CD14-positive monocyte (primary cell): ENCODE data around the gene TRABD2B. TPM values are rescaled to one million over a fixed set of nuclear protein-coding genes. Genes with fewer than 3 reads are reported as not detected.

Experiments used
- DNase-seq, 3 donors: peaks; one replicate each; pipeline ENCODE4 v3.0.0-alpha.2; 2011 to 2022
- H2AFZ ChIP-seq: 2 replicates; pipeline ENCODE4 v1.6.0; 2012; ENCODE audit warnings: mild to moderate bottlenecking, low read depth, low read length, inconsistent platforms; ENCODE audit not compliant: insufficient read depth, poor library complexity, severe bottlenecking
- H3K27ac ChIP-seq, 2 donors: 1 replicate in 1 of 2; 2 replicates in 1 of 2; pipeline ENCODE4 v1.5.1; 2012 to 2013; ENCODE audit warnings: low read length in 2 of 2, control low read depth in 1 of 2, inconsistent platforms in 1 of 2, low read depth in 1 of 2, mild to moderate bottlenecking in 1 of 2
- H3K27me3 ChIP-seq, 2 donors: one replicate each; pipeline versions ENCODE4 v1.6.0 to v1.6.1; 2011 to 2013; ENCODE audit warnings: low read length in 2 of 2; ENCODE audit not compliant: control insufficient read depth in 2 of 2, insufficient read depth in 2 of 2
- H3K36me3 ChIP-seq, 2 donors: replicated peaks in 1 of 2; 1 replicate in 1 of 2; 2 replicates in 1 of 2; pipeline versions ENCODE4 v1.5.1 to v1.6.1; 2012 to 2013; ENCODE audit warnings: low read length in 2 of 2, control low read depth in 1 of 2, inconsistent platforms in 1 of 2, mild to moderate bottlenecking in 1 of 2; ENCODE audit not compliant: insufficient read depth in 2 of 2, control insufficient read depth in 1 of 2
- H3K4me1 ChIP-seq, 2 donors: 1 replicate in 1 of 2; 2 replicates in 1 of 2; pipeline versions ENCODE4 v1.5.1 to v1.6.1; 2012 to 2013; ENCODE audit warnings: low read length in 2 of 2, control low read depth in 1 of 2, inconsistent platforms in 1 of 2, mild to moderate bottlenecking in 1 of 2, moderate library complexity in 1 of 2; ENCODE audit not compliant: insufficient read depth in 2 of 2, control insufficient read depth in 1 of 2
- H3K4me2 ChIP-seq: replicated peaks from 2 replicates; pipeline ENCODE3; 2012; ENCODE audit warnings: low read length, moderate library complexity, mild to moderate bottlenecking; ENCODE audit not compliant: poor library complexity, severe bottlenecking; ENCODE audit errors: extremely low read depth
- H3K4me3 ChIP-seq, 3 experiments: fragments of 200-600 bp in 1 of 3; sonication (generic) in 1 of 3; replicated peaks in 1 of 3; 1 replicate in 2 of 3; 2 replicates in 1 of 3; pipeline ENCODE4 v1.5.1; 2011 to 2013; ENCODE audit warnings: low read length in 3 of 3, mild to moderate bottlenecking in 3 of 3, control low read depth in 2 of 3, low read depth in 2 of 3, inconsistent platforms in 1 of 3, moderate library complexity in 1 of 3
- H3K79me2 ChIP-seq: 2 replicates; pipeline ENCODE4 v1.6.0; 2012; ENCODE audit warnings: mild to moderate bottlenecking, control low read depth, inconsistent platforms, low read length, moderate library complexity; ENCODE audit not compliant: insufficient read depth
- H3K9ac ChIP-seq: 2 replicates; pipeline ENCODE4 v1.6.0; 2017; ENCODE audit warnings: low read length, mild to moderate bottlenecking; ENCODE audit not compliant: insufficient read depth, poor library complexity, severe bottlenecking
- H3K9me3 ChIP-seq, 2 donors: replicated peaks in 1 of 2; 1 replicate in 1 of 2; 2 replicates in 1 of 2; pipeline versions ENCODE4 v1.5.1 to v1.6.1; 2012 to 2013; ENCODE audit warnings: low read length in 2 of 2, control low read depth in 1 of 2; ENCODE audit not compliant: control insufficient read depth in 1 of 2, insufficient read depth in 1 of 2
- H4K20me1 ChIP-seq: 2 replicates; pipeline ENCODE4 v1.6.0; 2012; ENCODE audit warnings: mild to moderate bottlenecking, low read length, control low read depth, moderate library complexity; ENCODE audit not compliant: insufficient read depth
- H3K27ac Mint-ChIP-seq, 7 donors: one replicate each; pipeline ENCODE4 v1.8.0; 2020; ENCODE audit warnings: mild to moderate bottlenecking in 7 of 7, mixed read lengths in 7 of 7, moderate library complexity in 6 of 7, inconsistent platforms in 2 of 7
- H3K27me3 Mint-ChIP-seq, 3 donors: one replicate each; pipeline ENCODE4 v1.8.0; 2021 to 2022; ENCODE audit warnings: low read depth in 3 of 3, mild to moderate bottlenecking in 3 of 3, mixed read lengths in 3 of 3, moderate library complexity in 3 of 3, inconsistent platforms in 1 of 3
- H3K36me3 Mint-ChIP-seq, 2 donors: one replicate each; pipeline ENCODE4 v1.8.0; 2020; ENCODE audit warnings: mixed read lengths in 2 of 2, inconsistent platforms in 1 of 2, mild to moderate bottlenecking in 1 of 2
- H3K4me1 Mint-ChIP-seq: one replicate; pipeline ENCODE4 v1.8.0; 2020; ENCODE audit warnings: mild to moderate bottlenecking, mixed read lengths
- H3K4me3 Mint-ChIP-seq, 2 donors: one replicate each; pipeline ENCODE4 v1.8.0; 2020; ENCODE audit warnings: mild to moderate bottlenecking in 2 of 2, mixed read lengths in 2 of 2, moderate library complexity in 1 of 2
- H3K9me3 Mint-ChIP-seq, 7 donors: one replicate each; pipeline ENCODE4 v1.8.0; 2020 to 2022; ENCODE audit warnings: mixed read lengths in 7 of 7, mild to moderate bottlenecking in 6 of 7, moderate library complexity in 6 of 7, inconsistent platforms in 2 of 7
- CTCF ChIP-seq: fragments of 200-600 bp; IDR thresholded peaks from one replicate; pipeline ENCODE4 v1.8.0; 2022; ENCODE audit warnings: antibody characterized with exemption, mild to moderate bottlenecking
- WGBS: methylation state at CpG from one replicate; pipeline ENCODE4 v1.1.5; 2013; ENCODE audit warnings: missing lambda C conversion rate; ENCODE audit not compliant: insufficient coverage; 5-methylcytosine and 5-hydroxymethylcytosine counted together
- intact Hi-C, 2 donors: fragments of 100-400 bp; cut with micrococcal nuclease; formaldehyde crosslinking; loops; one replicate each; pipeline versions ENCODE4 v1.15.0 to v1.15.1; 2023
- polyA plus RNA-seq, 3 donors: library from polyadenylated mRNA; depleted of rRNA in 1 of 3; unstranded in 2 of 3; stranded (reverse) in 1 of 3; fragments of 300-500 nt in 2 of 3; fragments of >200 nt in 1 of 3; fragmentation: Illumina TruSeq in 2 of 3; gene quantifications; 1 replicate in 2 of 3; 2 replicates in 1 of 3; pipeline ENCODE4 v1.2.3, GENCODE V29; 2012 to 2021

Gene TRABD2B
- polyA plus RNA-seq, 3 donors = not detected

- Mint-ChIP-seq H3K36me3 (no peaks in the 10 kb centered on the region), H3K27ac (no peak overlapping the region), H3K4me3 (no peak overlapping the region), H3K27me3 (peaks cover 7 to 8% (median 7%) of the 10 kb centered on the region in 3 donors), H3K4me1 (no peaks in the 10 kb centered on the region), H3K9me3 (no peaks in the 10 kb centered on the region)
- 91% methylated on average over 6 of the region's 9 CpGs for WGBS
- H3K36me3 ChIP-seq = no peaks in the 10 kb centered on the region
- no peak overlapping the region for H3K9ac ChIP-seq
- H2AFZ ChIP-seq = no peak overlapping the region
- H3K4me1 ChIP-seq = no peaks in the 10 kb centered on the region
- no peaks in the 10 kb centered on the region for H4K20me1 ChIP-seq
- no peaks in the 10 kb centered on the region for H3K27me3 ChIP-seq
- TF ChIP-seq CTCF = no peak
- no peak overlapping the region for H3K4me3 ChIP-seq
- no peak overlapping the region for H3K27ac ChIP-seq
- no peak overlapping the region for H3K4me2 ChIP-seq
- H3K79me2 ChIP-seq = no peaks in the 10 kb centered on the region
- H3K9me3 ChIP-seq = no peaks in the 10 kb centered on the region
- DNase-seq = no peak
- intact Hi-C loops = no loop called here
Measured at GRCh38 chr1:47934243-47934805, 62.9 kb downstream of the TRABD2B start.

- no peaks in the 10 kb centered on the region for H3K4me1 Mint-ChIP-seq
- no peaks in the 10 kb centered on the region for H3K36me3 Mint-ChIP-seq
- no peak overlapping the region for H2AFZ ChIP-seq
- no peaks in the 10 kb centered on the region for H4K20me1 ChIP-seq
- H3K4me2 ChIP-seq = no peak overlapping the region
- H3K79me2 ChIP-seq = no peaks in the 10 kb centered on the region
- H3K9me3 ChIP-seq = no peaks in the 10 kb centered on the region
- H3K4me3 ChIP-seq = no peak overlapping the region
- TF ChIP-seq CTCF = no peak
- H3K27me3 ChIP-seq = no peaks in the 10 kb centered on the region
- no peak overlapping the region for H3K9ac ChIP-seq
- no peaks in the 10 kb centered on the region for H3K4me1 ChIP-seq
- no peaks in the 10 kb centered on the region for H3K36me3 ChIP-seq
- DNase-seq = no peak
- H3K27ac Mint-ChIP-seq = no peak overlapping the region
- no peak overlapping the region for H3K27ac ChIP-seq
- no peaks in the 10 kb centered on the region for H3K9me3 Mint-ChIP-seq
- peaks cover 3 to 7% (median 4%) of the 10 kb centered on the region in 3 donors for H3K27me3 Mint-ChIP-seq
- intact Hi-C loops = no loop called here
- no peak overlapping the region for H3K4me3 Mint-ChIP-seq
- 64% methylated on average over 4 of the region's 6 CpGs for WGBS
Measured at GRCh38 chr1:47932743-47933142, 64.4 kb downstream of the TRABD2B start.
